Activated naive CD4-positive, alpha-beta T cell treated with Interleukin-2 at 50 U/mL for 16 hours (primary cell): ENCODE data around the gene OPRD1.
"Not testable (repeated sequence)": the region's sequence is repeated elsewhere in the genome, so short reads cannot be mapped to it uniquely, and the experiment has no call there.

Experiments used
- DNase-seq: peaks from one replicate; pipeline ENCODE4 v3.0.0-alpha.2; 2020

The OPRD1 gene

GRCh38 chr1:28803051-28803450 is 8.9 kb upstream of the OPRD1 start:
- no peak for DNase-seq

- no peak for DNase-seq
Measured at GRCh38 chr1:28803662-28804061, 8.3 kb upstream of the OPRD1 start.

GRCh38 chr1:28804071-28804470 is 7.9 kb upstream of the OPRD1 start:
- no peak for DNase-seq

- no peak for DNase-seq
Measured at GRCh38 chr1:28807046-28807445, 4.9 kb upstream of the OPRD1 start.

GRCh38 chr1:28807986-28808385 is 4.0 kb upstream of the OPRD1 start:
- DNase-seq, result no peak

- no peak for DNase-seq
Measured at GRCh38 chr1:28811369-28811765, 603 bp upstream of the OPRD1 start.

GRCh38 chr1:28812669-28813468 is 899 bp downstream of the OPRD1 start:
- DNase-seq, result no peak

- DNase-seq, result no peak
Measured at GRCh38 chr1:28813931-28814465, 2.0 kb downstream of the OPRD1 start.

GRCh38 chr1:28815533-28816185 is 3.7 kb downstream of the OPRD1 start:
- DNase-seq, result no peak

GRCh38 chr1:28817133-28817532 is 5.2 kb downstream of the OPRD1 start:
- DNase-seq, result no peak

- no peak for DNase-seq
Measured at GRCh38 chr1:28819020-28819419, 7.0 kb downstream of the OPRD1 start.

GRCh38 chr1:28822799-28823198 is 10.8 kb downstream of the OPRD1 start:
- DNase-seq, result no peak

GRCh38 chr1:28824061-28824460 is 12.1 kb downstream of the OPRD1 start:
- not testable (repeated sequence) for DNase-seq

- not testable (repeated sequence) for DNase-seq
Measured at GRCh38 chr1:28828227-28828858, 16.4 kb downstream of the OPRD1 start.

GRCh38 chr1:28830814-28831213 is 18.8 kb downstream of the OPRD1 start:
- no peak for DNase-seq

GRCh38 chr1:28832966-28833365 is 21.0 kb downstream of the OPRD1 start:
- DNase-seq, result no peak

- DNase-seq, result no peak
Measured at GRCh38 chr1:28833381-28833780, 21.4 kb downstream of the OPRD1 start.

GRCh38 chr1:28835237-28835650 is 23.3 kb downstream of the OPRD1 start:
- DNase-seq, result no peak

GRCh38 chr1:28836421-28836956 is 24.5 kb downstream of the OPRD1 start:
- no peak for DNase-seq

GRCh38 chr1:28840928-28841544 is 29.1 kb downstream of the OPRD1 start:
- DNase-seq, result no peak

- no peak for DNase-seq
Measured at GRCh38 chr1:28845786-28846543, 34.0 kb downstream of the OPRD1 start.

GRCh38 chr1:28847207-28847606 is 35.2 kb downstream of the OPRD1 start:
- DNase-seq, result not testable (repeated sequence)
